GM21447 (cell line): ENCODE results near the gene ZDHHC14.

ENCODE experiments used
- ATAC-seq: cut with Tn5 transposase; IDR thresholded peaks from one replicate; pipeline ENCODE4 v1.9.1; 2021; ENCODE audit not compliant: unreplicated experiment

Gene ZDHHC14

GRCh38 chr6:157609556-157609955, 228.6 kb downstream of the ZDHHC14 start:
- no peak for ATAC-seq

- ATAC-seq = no peak
These were observed 229.5 kb downstream of the ZDHHC14 start for GRCh38 chr6:157610451-157610999.

DNA sequence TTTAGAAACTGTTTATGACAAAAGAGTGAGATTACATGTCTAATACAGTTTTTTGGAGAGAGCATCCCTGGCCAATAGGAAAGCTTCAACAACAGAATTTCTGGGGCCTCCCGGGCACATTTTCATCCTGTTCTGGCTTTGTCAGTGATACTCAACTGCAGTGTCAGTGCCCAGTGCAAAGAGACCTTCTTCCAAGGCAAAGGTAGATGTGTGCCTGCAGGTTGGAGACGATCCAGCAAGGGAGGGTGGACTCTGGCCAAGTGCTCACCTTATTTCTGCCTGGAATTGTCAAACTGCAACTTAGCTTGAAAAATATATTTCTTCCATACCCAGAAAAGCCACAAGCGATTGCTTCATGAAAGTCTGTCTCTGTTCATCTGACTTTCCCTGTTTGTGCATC, 230.4 kb downstream of the ZDHHC14 start:
- no peak for ATAC-seq

DNA sequence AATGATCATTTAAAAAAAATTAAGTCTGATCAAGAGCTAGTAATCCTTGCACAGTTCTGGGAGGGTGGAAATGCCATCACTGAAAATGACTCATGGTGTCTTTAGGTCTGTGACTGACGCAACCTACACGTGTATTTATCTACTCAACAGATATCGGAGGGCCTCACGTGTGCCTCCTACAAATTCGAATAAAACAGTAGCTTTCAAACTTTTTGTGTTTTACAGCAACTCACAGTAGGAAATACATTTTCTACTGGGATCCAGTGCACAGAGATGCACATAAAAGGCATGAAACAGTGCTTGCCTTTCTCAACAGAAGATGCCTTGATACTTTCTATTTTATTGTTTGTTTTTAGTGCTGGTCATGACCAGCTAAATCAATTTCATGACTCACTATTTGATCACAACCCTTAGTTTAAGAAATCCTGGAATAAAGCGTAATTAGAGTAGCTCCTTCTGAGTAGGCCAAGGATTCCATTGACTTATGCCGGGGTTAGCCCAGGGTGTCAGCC, 232.1 kb downstream of the ZDHHC14 start:
- no peak for ATAC-seq

DNA sequence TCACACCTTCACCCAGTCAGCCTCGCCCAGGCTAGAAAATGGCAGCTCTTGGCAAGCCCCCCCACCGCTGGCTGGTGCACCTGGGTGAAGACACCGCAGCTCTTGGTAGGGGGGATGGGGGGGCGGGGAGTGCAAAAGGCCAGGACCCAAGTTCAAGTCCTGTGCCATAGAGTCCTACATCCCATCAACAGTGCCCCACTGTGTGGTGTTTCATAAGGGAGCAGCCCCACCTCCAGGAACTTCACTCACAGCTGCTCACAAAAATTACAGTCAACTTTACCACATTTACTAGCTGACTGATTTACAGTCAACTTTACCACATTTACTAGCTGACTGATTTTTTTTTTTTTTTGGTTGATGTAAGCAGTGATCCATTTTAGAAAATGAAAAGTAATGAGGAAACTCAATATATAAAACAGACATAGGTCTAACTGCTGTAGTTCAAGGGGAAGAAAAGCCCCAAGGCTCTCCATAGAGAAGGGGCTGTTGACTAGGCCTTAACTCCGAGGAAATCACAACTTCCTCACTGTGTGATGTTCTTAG, 233.1 kb downstream of the ZDHHC14 start:
- ATAC-seq = peak; percentile 70

GRCh38 chr6:157615420-157615769, 234.4 kb downstream of the ZDHHC14 start:
- no peak for ATAC-seq

GRCh38 chr6:157615951-157616350, 235.0 kb downstream of the ZDHHC14 start:
- ATAC-seq = no peak

DNA sequence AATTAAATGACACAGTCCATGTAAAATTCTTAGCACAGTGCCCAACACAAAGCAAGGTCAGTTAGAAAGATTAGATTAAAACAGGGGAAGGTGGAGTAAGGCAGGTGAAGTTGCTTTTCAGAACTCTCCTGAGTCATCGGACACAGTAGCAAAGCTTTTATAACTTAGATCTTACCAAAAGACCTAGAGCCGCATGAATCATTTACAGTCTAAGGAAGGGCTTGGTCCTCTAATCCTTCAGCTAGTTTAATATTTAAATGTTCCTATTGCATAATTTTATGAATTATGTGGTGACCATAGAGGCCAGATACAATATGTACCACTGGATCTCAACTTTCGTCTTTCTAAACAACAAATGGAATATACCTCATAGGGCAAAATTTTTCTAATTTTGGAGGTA, 240.0 kb downstream of the ZDHHC14 start:
- ATAC-seq = no peak

- no peak for ATAC-seq
These were observed 240.4 kb downstream of the ZDHHC14 start for GRCh38 chr6:157621406-157621805.

DNA sequence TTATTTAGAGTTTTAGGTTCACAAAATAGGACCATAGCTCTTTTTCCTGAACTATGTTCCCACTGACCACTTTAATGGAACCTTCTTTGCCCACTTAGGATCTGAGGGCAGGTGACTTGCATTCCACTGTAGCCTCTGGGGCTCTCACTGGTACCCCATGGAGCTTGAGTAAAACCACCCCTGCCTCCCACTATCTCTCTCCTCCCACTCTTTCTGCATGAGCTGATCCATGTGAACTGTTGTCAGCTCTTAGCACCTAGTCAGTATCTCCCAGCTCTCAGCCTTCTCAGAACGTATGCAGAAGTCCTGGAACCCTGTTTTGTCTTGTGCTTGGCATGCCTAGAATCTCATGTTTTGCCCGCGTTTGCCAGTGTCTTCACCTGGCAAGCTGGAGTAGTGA, 241.4 kb downstream of the ZDHHC14 start:
- no peak for ATAC-seq

DNA sequence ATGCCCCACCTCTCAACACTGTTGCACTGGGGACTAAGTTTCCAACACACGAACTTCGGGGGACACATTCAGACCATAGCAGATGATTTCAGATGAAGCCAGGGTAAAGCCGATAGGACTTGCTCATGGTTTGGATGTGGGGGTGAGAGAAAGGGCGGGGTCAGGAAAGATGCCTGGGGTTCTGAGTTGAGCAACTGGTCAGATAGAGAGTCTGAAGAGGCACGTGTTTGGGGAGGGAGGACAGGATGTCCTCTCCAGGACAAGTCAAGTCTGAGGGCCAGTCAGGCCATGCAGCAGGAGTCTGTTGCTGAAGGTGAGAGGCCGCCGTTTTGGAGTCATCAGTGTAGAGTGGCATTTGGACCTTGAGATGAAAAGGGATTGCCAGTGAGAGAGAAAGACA, 244.1 kb downstream of the ZDHHC14 start:
- ATAC-seq = no peak

DNA sequence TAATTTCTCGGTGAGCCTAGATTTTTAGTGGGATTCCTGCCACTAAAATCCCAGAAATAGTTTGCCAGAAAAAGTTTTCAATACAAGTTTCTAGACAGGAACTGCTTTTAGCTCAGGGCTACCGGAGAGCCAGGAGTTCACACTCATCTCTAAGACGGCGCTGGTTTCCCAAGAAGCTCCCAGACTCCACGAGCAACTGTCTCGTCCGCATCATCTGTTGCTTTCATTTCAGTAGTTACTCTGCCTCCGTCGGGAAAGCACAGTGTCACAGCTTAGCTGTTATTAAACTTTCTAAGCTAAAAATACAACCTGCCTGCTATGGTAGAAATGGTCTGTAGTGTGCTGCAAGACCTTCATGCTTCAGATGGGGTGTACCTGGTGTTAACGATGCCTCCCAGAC, 244.8 kb downstream of the ZDHHC14 start:
- ATAC-seq = no peak

- ATAC-seq = no peak
These were observed 246.4 kb downstream of the ZDHHC14 start for GRCh38 chr6:157627195-157627966.

GRCh38 chr6:157628463-157628862, 247.5 kb downstream of the ZDHHC14 start:
- ATAC-seq = no peak

GRCh38 chr6:157629220-157629619, 248.2 kb downstream of the ZDHHC14 start:
- ATAC-seq = no peak

GRCh38 chr6:157630463-157631080, 249.6 kb downstream of the ZDHHC14 start:
- ATAC-seq = no peak

DNA sequence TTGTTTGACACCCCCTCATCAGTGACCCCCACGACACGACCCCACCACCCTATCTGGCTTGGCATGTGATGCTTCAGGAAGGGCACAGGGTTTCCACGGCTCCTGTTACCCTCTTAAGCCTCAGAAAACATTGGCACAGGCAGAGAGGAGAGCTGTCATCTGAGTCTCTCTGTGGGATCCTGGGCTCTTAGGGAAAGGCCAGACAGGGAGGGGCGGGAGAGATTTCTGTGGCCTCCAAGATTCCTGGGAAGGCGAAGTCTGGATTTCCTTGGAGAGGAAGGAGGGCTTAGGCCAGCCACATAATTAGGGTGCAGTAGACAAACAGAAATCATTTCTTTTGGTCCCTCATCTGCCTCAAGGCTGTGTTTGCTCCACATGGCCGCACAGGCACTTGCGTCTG, 250.4 kb downstream of the ZDHHC14 start:
- ATAC-seq = no peak

DNA sequence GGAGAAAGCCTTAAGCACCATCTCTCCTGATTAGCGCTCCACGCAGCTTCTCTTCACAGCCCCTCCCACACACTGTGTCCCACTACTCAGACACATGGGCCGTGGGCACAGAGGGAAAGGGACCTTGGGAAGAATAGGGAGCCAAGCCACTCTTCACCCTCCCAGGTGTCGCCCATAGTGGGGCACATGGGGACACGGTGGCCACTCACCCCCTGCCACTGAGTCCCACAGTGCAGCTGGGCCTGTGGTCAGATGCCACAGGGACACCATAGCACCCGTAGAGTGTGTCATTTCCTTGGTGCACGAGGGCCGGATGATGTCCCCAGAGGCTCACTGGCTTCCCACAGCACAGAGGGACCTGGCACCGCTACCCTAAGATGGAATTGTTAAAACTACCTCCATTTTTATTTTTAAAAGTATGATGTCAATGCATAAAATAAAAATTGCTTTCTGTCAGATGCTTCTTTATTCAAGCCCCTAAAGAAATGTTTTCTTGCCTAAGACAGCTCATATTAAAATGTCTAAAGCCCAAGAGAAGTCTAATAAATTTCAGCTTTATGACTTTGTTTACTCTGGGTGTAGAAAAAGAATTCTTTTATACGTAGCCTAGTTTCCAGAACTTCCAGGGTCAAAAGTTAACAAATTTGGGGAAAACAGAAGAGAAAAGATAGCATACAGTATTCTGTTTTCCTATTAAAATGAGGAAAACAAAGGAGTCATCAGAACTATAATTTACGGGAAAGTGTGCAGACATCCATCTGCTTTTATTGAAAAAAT, 251.0 kb downstream of the ZDHHC14 start:
- ATAC-seq = no peak

DNA sequence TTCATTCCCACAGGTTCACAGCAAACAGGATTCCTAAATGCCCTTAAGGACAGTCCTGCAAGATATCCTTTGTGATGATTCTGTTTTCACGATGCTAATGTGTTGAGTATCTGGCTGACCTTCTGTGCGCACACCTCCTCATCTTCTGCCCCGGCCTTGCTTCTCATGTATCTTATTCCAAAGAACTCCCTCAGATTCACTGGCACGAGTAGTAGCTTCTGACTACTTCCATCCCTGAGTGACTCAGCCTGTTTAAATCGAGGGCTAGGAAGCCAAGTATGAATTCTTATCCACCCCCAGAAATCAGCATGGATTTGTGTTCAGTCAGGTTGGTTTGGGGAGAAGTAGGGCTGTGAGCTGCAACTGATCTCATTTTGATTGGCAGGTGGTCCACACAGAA, 251.8 kb downstream of the ZDHHC14 start:
- no peak for ATAC-seq

GRCh38 chr6:157634546-157634945, 253.6 kb downstream of the ZDHHC14 start:
- ATAC-seq = no peak
